M059J (cell line): ENCODE measurements around the gene GLRX3. TPM values are rescaled to one million over a fixed set of nuclear protein-coding genes. Genes with fewer than 3 reads are reported as not detected.
"Not testable (repeated sequence)": the region's sequence is repeated elsewhere in the genome, so short reads cannot be mapped to it uniquely, and the experiment has no call there.

Experiments used
- DNase-seq: peaks from one replicate; pipeline ENCODE4 v3.0.0-alpha.2; 2012; ENCODE audit warnings: low read depth
- total RNA-seq: library from RNA; depleted of rRNA; stranded (reverse); fragments of >200 nt; shearing (Covaris generic); gene quantifications from 2 replicates; pipeline ENCODE4 v1.2.3, GENCODE V29; 2014; rRNA removed

GLRX3 gene
- total RNA-seq = 168 and 179 TPM in 2 replicates

- DNase-seq = peak; percentile 75
These were observed at the start of gene GLRX3 for GRCh38 chr10:130136226-130137089. Gene GLRX3 (plus strand): TSS chr10:130136391. CDS start chr10:130136421, 30 bp downstream.

GRCh38 chr10:130090565-130090964, 45.6 kb upstream of the GLRX3 start:
- not testable (repeated sequence) for DNase-seq

DNA sequence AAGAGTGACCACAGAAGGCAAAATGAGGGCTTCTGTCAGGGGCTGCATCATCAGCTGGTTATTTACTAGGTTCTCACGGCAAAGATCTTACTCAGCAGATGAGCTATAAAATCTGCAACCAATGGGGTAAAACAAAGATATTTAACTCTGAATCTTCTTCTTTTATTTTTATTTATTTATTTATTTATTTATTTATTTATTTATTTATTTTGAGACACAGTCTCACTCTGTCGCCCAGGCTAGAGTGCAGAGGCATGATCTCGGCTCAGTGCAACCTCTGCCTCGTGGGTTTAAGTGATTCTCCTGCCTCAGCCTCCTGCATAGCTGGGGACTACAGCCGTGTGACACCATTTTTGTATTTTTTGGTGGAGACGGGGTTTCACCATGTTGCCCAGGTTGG, 36.8 kb upstream of the GLRX3 start:
- no peak for DNase-seq

DNA sequence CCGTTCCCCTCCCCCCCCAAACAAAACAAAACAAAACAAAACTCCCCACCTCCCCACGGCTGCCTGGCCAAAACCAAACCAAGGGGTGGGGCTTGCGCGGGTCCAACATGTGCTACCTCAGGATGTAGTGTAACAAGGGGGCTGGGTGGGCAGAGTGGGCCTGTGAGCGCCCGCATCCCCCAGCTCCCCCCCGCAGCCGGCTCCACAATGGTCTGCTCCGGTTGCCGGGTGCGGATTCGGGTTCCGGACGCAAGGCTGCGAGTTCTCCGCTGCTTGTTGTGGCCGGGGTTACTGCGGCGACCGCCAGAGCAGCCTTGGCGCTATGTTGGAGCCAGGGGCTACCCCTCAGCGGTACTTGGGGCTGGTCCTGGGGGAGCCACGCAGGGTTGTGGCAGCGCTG, 30.5 kb upstream of the GLRX3 start:
- no peak for DNase-seq

- not testable (repeated sequence) for DNase-seq
These were observed 28.0 kb upstream of the GLRX3 start for GRCh38 chr10:130108146-130108545.

- DNase-seq = no peak
These were observed 27.1 kb upstream of the GLRX3 start for GRCh38 chr10:130108934-130109604.

DNA sequence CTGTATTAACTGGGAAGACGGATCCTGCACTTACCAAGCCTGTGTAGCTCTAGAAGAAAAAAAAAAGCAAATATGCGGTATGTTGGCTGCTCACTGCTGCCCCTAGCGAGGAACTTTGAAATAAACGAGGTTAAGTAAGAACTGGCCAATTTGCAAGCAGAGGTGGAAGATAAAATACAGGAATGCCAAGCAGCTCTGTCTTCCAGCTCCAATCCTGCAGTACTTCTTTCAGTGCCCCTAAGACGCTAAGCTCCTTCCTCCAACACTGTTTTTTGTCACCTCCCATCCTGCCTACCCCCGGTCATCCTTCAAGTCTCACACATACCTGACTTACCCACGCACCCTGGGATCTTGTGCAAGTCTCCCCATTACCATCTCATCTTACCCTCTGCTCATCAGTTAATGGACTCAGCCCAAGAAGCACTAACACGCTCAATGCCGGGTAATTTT, 26.4 kb upstream of the GLRX3 start:
- peak; percentile 77 for DNase-seq

GRCh38 chr10:130110246-130111112, 25.7 kb upstream of the GLRX3 start, which contains the start of gene C10orf143:
Gene C10orf143 (minus strand): TSS chr10:130110830. CDS start chr10:130110772, 58 bp downstream.
- peak; percentile 95 for DNase-seq

GRCh38 chr10:130111113-130111851, 24.9 kb upstream of the GLRX3 start:
- DNase-seq = peak; percentile 97

DNA sequence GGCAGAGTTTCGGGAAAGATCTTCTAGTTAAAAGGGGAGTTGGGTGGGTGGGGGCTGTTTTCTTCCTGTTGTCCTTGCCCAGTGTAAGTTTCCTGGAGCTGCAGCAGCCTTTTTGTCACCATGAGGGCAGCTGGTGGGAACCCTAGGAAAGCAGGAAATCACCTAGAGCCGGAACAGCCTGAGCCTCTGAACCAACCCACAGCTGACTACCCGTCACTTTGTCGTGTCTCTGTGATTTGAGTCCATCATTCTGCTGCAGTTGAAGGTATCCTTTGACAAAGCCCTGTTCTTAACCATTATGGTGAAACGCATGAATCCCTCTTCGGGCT, 24.4 kb upstream of the GLRX3 start:
- no peak for DNase-seq

- DNase-seq = no peak
These were observed 23.4 kb upstream of the GLRX3 start for GRCh38 chr10:130112821-130113220.

DNA sequence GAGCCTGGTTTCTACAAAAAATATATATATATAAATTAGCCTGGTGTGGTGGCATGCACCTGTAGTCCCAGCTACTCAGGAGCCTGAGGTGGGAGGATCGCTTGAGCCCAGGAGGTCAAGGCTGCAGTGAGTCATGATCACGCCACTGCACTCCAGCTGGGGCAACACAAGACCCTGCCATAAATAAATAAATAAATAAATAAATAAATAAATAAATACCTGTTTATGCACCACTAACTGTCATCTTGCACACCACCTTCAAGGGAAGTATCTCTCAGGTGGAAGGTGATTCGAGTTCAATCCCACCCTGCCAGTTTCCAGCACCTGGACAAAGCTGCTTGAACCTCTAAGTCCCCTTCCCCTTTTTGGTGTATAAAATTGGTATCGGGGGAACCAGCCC, 19.2 kb upstream of the GLRX3 start:
- not testable (repeated sequence) for DNase-seq

GRCh38 chr10:130117535-130117934, 18.7 kb upstream of the GLRX3 start:
- DNase-seq = not testable (repeated sequence)

- no peak for DNase-seq
These were observed 14.6 kb upstream of the GLRX3 start for GRCh38 chr10:130121486-130122079.

- DNase-seq = peak; percentile 74
These were observed 8.7 kb upstream of the GLRX3 start for GRCh38 chr10:130127364-130128061.

DNA sequence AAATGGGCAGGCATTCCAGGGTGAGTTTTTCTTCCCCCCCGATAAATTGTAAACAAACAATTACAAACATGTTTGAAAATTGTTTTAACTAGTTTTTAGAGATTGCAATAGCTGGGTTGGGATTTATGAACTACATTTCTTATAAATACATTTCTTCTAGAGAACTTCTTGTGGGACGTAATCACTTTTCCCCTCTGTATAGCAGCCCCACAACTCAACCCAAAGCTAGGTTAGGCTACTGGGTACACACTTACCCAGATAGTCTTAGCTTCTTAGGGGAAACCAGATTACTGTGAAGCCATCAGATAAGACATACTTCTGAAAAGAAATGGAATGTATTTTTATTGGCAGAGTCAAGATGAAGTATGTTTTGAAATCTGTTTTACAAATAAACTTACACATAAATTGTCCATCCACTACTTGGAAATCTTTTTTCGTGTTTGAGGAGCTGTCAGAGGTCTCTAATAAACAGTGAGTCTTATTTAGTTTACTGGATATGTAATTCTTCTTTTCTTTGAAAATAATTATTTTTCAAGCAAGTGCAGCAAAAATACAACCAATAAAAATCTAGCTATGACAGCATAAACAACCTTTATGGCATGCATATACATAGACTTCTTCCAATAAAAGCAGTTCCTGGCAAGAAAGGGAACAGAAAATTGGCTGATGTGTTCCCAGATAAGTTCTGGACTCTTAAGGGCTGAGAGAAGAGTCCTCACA, 8.0 kb upstream of the GLRX3 start:
- no peak for DNase-seq

DNA sequence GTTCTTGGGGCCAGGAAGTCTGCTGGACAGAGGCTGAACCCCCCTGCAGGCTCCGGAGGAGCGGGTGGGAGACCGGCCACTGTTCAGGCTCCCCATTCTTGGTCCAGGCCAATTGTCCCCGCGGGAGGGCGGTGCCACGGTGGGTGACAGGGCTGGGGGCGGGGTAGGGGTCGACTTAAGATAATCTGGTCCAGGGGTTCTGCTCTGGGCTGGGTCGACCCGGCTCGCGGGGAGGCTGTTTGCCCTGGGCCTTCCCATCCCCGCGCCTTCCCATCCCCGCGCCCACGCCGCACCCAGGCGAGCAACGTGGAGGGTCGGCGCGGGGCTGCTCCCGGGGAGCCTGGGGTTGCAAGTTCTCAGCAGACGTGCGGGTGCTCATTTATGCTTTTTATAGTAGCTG, 7.3 kb upstream of the GLRX3 start:
- no peak for DNase-seq

DNA sequence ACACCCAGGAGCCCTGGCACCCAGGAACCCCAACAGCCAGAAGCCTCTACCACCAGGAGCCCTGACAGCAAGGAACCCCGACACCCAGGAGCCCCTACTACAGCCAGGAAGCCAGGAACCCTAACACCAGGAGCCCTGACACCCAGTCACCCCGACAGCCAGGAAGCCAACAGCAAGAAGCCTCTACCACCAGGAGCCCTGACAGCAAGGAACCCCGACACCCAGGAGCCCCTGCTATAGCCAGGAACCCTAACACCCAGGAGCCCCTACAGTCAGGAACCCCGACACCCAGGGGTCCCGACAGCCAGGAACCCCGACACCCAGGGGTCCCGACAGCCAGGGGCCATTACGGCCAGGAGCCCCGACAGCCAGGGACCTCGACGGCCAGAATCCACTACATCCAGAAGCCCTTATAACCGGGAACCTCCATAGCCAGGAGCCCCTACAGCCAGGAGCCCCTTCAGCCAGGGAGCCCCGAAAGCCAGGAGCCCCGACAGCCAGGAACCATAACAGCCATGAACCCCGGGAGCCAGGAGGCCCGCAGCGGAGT, 440 bp upstream of the GLRX3 start:
- no peak for DNase-seq

GRCh38 chr10:130137090-130137448, 878 bp downstream of the GLRX3 start:
- DNase-seq = peak; percentile 42
